ENCODE data around the gene C6orf47. TPM values are rescaled to one million over a fixed set of nuclear protein-coding genes. Genes with fewer than 3 reads are reported as not detected.

C6orf47 gene
- total and polyA plus RNA-seq, 8 donors = 10.5 to 44.9 (median 14.5) TPM

- TF ChIP-seq POLR2AphosphoS5 (IDR thresholded peaks at IDR 0.05) (peak in 2 of 3 donors; percentile 78 to 80), EP300 (IDR thresholded peaks at IDR 0.05) (no peak), CTCF (IDR thresholded peaks at IDR 0.05) (peak in 1 of 7 experiments; percentile 3), POLR2A (IDR thresholded peaks at IDR 0.05) (peak in 1 of 4 donors; percentile 37)
- intact Hi-C loops (cut with DNase I; ENCODE audit: low total_unique reads) = no loop called here
- H3K27me3 ChIP-seq = no peaks in the 10 kb centered on the region
- H3K36me3 ChIP-seq = peaks cover 24 to 63% (median 54%) of the 10 kb centered on the region in 4 donors
- no peaks in the 10 kb centered on the region for H3K9me3 ChIP-seq
- peak in 1 of 2 donors; percentile 89 for DNase-seq
- peaks cover 20 to 67% (median 51%) of the 10 kb centered on the region in 4 donors for H3K4me1 ChIP-seq
- WGBS, 5 donors = 7 to 9% (median 7%) methylated on average over 37 of the region's 37 CpGs
- H3K27ac ChIP-seq = peak overlapping the region; percentile 97 to 99 (median 98)
- peak overlapping the region; percentile 67 to 87 (median 82) for H3K4me3 ChIP-seq
Measured at GRCh38 chr6:31652925-31653724, 7.5 kb downstream of the C6orf47 start.

- Histone ChIP-seq H3K9me3 (no peaks in the 10 kb centered on the region), H3K4me1 (peaks cover 16 to 55% (median 39%) of the 10 kb centered on the region in 4 donors), H3K27me3 (no peaks in the 10 kb centered on the region), H3K27ac (peak overlapping the region; percentile 97 to 99 (median 98)), H3K36me3 (peaks cover 31 to 65% (median 56%) of the 10 kb centered on the region in 4 donors), H3K4me3 (peak overlapping the region; percentile 67 to 87 (median 82))
- intact Hi-C loops (cut with DNase I; ENCODE audit: low total_unique reads) = no loop called here
- TF ChIP-seq POLR2A (IDR thresholded peaks at IDR 0.05) (no peak), POLR2AphosphoS5 (IDR thresholded peaks at IDR 0.05) (peak in 2 of 3 donors; percentile 20 to 34)
- 0 to 2% (median 1%) methylated on average over 15 to 29 of the region's 29 CpGs for WGBS, 5 donors
- peak in 1 of 2 donors; percentile 93 for DNase-seq
Measured at GRCh38 chr6:31651602-31652191, 8.9 kb downstream of the C6orf47 start.

- Histone ChIP-seq H3K27me3 (no peaks in the 10 kb centered on the region), H3K9me3 (no peaks in the 10 kb centered on the region), H3K36me3 (peaks cover 93 to 100% (median 99%) of the 10 kb centered on the region in 4 donors), H3K4me3 (no peak overlapping the region), H3K4me1 (peaks cover 0 to 15% (median 7%) of the 10 kb centered on the region in 4 donors), H3K27ac (no peak overlapping the region)
- intact Hi-C loops (cut with DNase I; ENCODE audit: low total_unique reads) = no loop called here
- 93 to 96% (median 95%) methylated on average over 9 of the region's 9 CpGs for WGBS, 5 donors
- no peak for DNase-seq
- no peak for TF ChIP-seq EP300 (IDR thresholded peaks at IDR 0.05)
- no peak for TF ChIP-seq POLR2AphosphoS5 (IDR thresholded peaks at IDR 0.05)
- no peak for TF ChIP-seq POLR2A (IDR thresholded peaks at IDR 0.05)
- TF ChIP-seq CTCF (IDR thresholded peaks at IDR 0.05) = no peak
Measured at GRCh38 chr6:31645325-31645724, 15.3 kb downstream of the C6orf47 start.

- 80 to 90% (median 89%) methylated on average over 11 to 17 of the region's 17 CpGs for WGBS, 5 donors
- Histone ChIP-seq H3K9me3 (no peaks in the 10 kb centered on the region), H3K27ac (no peak overlapping the region), H3K27me3 (no peaks in the 10 kb centered on the region), H3K36me3 (peaks cover 99 to 100% (median 100%) of the 10 kb centered on the region in 4 donors), H3K4me1 (peaks cover 0 to under 1% (median 0%) of the 10 kb centered on the region in 4 donors), H3K4me3 (no peak overlapping the region)
- intact Hi-C loops (cut with DNase I; ENCODE audit: low total_unique reads) = no loop called here
- no peak for TF ChIP-seq POLR2A (IDR thresholded peaks at IDR 0.05)
- TF ChIP-seq EP300 (IDR thresholded peaks at IDR 0.05) = no peak
- TF ChIP-seq CTCF (IDR thresholded peaks at IDR 0.05) = no peak
- TF ChIP-seq POLR2AphosphoS5 (IDR thresholded peaks at IDR 0.05) = no peak
- no peak for DNase-seq
Measured at GRCh38 chr6:31643818-31644454, 16.6 kb downstream of the C6orf47 start.

Data from stomach (tissue), 9 donors.